Choroid plexus epithelial cell (primary cell): ENCODE measurements around the gene FBLN1.
"Not testable (repeated sequence)": the region's sequence is repeated elsewhere in the genome, so short reads cannot be mapped to it uniquely, and the experiment has no call there.

Experiments used
- DNase-seq: peaks from one replicate; pipeline ENCODE4 v3.0.0-alpha.2; 2010; ENCODE audit warnings: low read depth
- H3K4me3 ChIP-seq: 2 replicates; pipeline ENCODE4 v1.5.1; 2011; ENCODE audit warnings: low read depth, mild to moderate bottlenecking, control low read depth, low read length, moderate library complexity
- CTCF ChIP-seq: conservative IDR thresholded peaks from 2 replicates; pipeline ENCODE4 v1.5.1; 2011; ENCODE audit warnings: low read depth, mild to moderate bottlenecking, control low read depth, inconsistent platforms, low read length, moderate library complexity

Gene FBLN1

GRCh38 chr22:45615364-45615763 is 112.7 kb downstream of the FBLN1 start:
- no peak for TF ChIP-seq CTCF
- H3K4me3 ChIP-seq: no peak overlapping the region
- DNase-seq: no peak

GRCh38 chr22:45616432-45616831 is 113.7 kb downstream of the FBLN1 start:
- no peak overlapping the region for H3K4me3 ChIP-seq
- no peak for TF ChIP-seq CTCF
- no peak for DNase-seq

GRCh38 chr22:45617948-45618347 is 115.3 kb downstream of the FBLN1 start:
- no peak overlapping the region for H3K4me3 ChIP-seq
- no peak for DNase-seq
- no peak for TF ChIP-seq CTCF

DNA sequence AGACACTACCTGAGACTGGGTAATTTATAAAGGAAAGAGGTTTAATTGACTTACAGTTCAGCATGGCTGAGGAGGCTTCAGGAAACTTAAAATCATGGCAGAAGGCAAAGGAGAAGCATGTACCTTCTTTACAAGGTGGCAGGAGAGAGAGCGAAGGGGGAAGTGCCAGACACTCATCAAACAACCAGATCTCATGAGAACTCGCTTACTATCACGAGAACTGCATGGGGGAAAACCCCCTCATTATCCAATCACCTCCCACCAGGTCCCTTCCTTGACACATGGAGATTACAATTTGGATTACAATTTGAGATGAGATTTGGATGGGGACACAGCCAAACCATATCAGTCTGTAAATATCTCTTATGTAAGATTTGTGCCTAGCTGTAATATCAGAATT is 118.0 kb downstream of the FBLN1 start:
- no peak for DNase-seq
- H3K4me3 ChIP-seq: no peak overlapping the region
- TF ChIP-seq CTCF: no peak

DNA sequence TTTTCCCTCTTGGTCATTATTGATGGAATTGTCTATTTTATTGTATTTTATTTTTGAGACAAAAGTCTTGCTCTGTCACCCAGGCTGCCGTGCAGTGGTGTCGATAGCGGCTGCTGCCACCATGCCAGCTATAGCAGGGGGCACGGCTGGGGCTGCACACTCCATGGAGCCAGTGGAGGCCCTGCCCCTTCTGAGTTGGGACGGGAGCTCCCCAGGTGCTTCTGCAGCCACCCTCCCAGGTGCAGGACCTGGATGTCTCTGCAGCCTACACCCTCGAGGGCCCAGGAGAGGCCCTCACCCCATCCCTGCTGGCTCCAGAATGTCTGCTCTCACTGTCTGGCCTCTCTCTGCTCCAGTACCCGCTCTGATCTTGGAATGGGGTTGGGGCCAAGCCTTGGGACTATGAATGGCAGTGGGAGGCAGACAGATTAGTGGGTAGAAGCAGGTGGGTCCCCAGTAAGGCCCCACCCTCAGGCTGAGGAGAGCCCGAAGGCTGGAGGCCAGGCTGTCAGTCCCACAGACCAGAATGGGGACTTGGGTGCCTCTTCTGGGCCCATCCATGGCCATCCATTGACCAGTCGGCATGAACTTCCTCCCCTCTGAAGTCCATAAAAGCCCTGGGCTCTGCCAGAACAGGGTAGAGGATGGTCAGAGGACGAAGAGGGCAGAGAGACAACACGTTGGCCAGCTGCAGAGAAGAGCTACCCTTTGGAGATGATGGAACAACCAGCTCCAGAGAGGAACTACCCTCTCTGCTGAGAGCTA is 119.3 kb downstream of the FBLN1 start:
- no peak overlapping the region for H3K4me3 ChIP-seq
- DNase-seq: no peak
- no peak for TF ChIP-seq CTCF

GRCh38 chr22:45623464-45624145 is 120.9 kb downstream of the FBLN1 start:
- peak; percentile 33 for DNase-seq
- H3K4me3 ChIP-seq: not testable (repeated sequence)

- no peak for DNase-seq
- no peak for TF ChIP-seq CTCF
- H3K4me3 ChIP-seq: no peak overlapping the region
Measured at GRCh38 chr22:45626198-45626651, 123.5 kb downstream of the FBLN1 start.
